NCI-H146 (cell line): ENCODE results near the gene ELP4.

Experiments used
- DNase-seq: peaks from one replicate; lab custom pipeline; 2025; lab: John Stamatoyannopoulos, UW

Gene ELP4

DNA sequence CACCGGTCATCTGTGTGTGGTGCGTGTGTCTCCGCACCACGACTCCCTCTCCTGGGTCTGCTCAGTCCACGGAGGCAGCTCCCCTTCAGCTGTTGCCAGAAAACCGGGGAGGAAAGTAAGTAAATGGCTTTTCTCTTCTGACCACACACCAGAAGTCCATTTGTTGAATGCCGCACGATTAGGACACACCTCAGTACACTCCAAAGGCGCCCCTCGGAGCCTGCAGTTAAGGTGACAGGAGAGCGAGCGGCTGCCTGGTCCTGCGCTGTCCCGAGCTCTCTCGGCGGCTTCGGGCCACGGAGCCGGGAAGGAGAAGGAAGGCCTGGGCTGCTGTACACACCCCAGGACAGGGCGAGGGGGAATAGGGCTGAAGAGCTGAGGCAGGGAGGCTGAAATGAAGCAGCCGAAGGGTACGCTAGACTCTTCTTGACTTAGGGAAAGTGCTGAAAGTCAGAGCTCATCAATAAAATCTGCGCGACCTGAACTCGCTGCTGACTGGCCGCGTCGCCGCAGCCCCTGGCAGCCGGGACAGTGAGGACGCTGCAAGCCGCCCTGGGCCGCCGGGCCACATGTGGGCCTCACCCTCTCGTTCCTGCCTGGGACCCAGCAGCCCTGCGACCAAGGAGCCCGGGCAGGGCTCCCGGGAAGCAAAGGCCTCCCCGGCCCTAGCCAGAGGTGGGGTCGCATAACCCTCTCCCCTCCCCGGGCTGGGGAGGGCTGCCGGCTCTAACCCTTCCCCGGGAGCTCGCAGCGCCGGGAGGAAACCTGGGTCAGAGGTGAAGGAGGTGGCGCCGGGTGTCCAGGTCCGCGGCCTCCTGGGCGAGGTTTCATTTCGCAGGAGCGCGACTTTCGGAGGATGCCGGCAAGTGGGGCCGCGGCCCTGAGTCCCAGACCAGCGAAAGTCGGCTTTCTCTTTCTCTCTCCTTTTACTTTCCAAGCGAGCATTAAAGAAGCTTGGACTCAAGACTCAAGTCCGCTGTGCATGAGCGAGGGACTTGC, 303.1 kb downstream of the ELP4 start:
- DNase-seq, result peak; percentile 50

DNA sequence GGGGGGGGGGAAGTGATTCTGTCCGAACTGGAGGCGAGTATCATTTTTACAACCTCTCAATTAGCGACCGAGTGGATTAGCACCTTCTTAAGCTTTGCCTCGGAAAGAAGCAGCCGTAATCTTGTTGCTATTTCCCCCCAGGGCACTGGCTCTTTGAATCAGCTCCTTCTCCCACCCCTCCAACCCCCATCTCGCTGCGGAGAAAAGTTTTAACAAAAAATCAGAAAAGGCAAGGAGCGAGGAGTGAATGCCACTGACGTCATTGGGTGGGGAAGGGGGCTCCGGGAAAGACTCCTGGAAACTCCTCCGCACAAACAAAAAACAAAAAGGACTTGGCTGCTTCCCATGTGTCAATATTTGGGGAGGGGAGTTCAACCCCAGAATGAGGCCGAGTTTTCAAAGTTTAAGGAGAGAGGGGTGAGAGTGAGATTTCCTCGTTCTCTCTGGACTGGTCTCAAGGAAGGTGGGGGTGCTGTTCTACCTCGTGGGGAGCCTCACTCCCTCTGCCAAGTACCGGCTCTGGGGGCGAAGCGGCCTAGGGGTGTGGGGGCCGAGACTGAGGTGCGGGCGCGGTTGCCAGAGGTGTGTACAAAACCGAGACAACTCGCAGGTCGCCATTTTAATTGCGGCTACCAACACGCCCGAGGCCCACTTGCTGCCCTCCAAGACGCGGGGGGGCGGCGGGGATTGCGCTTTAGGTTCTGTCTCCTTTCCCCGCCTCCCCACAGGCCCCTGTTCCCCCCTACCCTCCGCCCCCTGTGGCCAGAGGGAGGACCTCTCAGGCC, 304.0 kb downstream of the ELP4 start:
- DNase-seq, result no peak

DNA sequence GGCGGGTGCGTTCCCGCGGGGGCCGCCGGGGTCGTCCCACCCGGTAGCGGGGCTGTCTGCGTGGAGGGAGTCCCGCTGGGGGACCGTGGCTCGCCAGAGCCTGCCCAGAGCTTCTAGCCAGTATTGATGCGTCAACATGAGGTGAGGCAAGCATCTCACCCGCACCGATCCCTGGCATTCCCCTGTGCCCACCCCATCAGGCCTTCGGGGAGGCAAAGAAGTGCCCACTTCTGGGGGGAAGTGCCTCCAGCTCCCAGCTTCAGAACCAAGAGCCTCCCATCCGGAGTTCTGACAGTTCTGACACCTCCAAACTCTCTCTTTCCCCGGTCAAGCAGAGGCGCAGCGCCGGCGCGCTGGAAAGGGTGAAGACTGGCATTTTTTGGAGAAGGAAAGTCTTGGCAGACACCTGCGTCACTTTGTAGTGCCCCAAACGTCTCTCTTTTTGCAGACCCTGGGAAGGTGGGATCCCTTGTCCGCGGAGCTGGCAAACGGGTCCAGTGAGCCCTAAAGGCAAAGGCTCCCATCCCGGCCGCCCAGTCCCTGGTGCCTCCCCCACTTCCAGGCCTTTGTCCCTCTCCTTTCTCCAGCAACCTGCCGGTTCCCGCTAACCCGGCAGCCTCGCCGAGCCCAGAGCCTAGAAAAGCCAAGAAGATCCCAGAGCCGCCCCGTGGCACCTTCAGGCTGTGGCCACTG, 304.8 kb downstream of the ELP4 start:
- DNase-seq, result no peak

DNA sequence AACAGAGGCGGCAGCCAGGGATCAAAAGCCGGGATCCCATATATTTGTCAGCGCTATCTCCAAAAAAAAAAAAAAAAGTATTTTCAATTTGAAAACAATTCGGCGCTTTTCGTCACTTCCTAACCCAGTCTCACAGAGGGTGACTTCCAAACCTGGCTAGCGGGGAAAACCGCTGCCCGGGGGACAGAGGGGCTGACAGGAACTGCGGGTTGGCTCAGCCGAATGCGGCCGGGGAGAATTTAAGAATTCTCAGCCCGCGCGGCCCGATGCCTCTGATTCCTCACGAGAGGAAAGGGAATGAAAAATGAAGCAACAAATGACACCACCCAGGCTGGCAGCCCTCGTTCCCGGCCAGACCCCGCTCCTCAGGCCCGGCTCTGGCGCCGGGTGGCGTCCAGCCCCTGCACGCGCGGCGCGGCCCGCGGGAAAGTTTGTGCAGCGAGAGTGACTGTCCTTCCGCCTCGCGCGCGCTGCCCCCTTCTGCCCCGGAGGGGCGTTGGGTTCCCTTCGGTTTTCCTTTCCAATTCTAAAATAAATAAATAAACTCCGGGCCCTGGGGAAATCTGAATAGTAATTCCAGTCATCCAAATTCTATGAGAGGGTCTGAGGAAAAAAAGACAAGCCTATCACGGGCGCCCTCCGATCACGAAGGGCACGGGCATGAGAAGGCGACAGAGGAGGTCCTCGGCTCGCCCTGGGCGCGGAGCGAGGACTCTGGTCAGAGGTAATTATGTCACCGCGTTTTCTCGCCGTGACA, 306.3 kb downstream of the ELP4 start:
- DNase-seq, result no peak

DNA sequence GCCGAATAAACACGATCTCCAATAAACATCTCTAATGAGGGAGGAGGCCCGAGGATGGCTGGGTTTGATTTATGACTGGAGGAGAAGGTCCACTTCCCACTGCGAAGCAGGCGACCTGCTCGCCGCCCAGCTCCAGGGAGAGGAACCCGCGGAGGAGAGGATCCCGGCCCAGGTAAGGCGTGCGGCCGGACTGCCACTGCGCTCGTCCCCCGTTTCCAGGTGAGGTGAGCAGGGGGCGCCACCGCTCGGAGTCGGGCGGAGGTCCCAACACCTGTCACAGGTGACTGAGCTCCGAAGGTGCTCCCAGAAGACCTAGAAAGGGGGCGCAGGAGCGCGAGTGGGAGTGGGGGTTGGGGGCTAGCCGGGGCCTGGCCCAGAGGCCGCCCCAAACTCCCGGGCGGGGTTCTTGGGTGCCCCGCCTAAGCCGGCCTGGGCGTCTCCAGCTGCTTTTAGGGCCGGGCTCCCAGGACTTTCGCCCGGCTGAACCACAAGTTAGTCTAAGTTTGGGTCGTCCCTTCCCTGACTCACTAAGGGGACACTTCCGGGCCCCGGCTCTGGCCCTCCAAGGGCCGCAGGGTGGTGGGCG, 307.0 kb downstream of the ELP4 start:
- no peak for DNase-seq

DNA sequence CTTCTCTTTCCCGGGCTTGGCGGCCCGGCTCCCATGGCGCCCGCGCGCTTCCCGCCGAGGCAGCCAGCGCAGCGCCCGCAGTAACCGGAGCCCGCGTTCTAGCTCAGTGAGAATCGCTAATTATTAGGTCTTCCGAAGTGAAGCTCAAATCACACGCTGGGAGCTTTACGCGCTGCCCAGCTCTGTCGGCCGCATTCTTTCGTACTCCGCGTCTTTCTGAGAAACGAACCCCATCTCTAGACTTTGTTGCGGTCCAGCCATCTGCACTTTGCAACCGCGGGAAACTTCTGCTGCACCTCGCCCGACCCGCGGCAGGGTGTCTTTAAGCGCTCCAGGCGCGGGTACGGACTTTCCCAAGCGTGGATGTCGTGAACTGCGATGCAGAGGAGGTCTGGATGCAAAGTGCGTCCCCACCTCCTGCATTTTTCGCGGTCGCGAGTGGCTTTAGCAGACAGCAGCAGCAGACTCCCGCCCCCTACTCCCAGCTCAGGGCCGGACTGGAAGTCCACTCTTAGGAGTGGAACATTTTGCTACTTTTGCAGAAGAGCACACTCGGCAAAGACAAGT, 307.6 kb downstream of the ELP4 start:
- no peak for DNase-seq

DNA sequence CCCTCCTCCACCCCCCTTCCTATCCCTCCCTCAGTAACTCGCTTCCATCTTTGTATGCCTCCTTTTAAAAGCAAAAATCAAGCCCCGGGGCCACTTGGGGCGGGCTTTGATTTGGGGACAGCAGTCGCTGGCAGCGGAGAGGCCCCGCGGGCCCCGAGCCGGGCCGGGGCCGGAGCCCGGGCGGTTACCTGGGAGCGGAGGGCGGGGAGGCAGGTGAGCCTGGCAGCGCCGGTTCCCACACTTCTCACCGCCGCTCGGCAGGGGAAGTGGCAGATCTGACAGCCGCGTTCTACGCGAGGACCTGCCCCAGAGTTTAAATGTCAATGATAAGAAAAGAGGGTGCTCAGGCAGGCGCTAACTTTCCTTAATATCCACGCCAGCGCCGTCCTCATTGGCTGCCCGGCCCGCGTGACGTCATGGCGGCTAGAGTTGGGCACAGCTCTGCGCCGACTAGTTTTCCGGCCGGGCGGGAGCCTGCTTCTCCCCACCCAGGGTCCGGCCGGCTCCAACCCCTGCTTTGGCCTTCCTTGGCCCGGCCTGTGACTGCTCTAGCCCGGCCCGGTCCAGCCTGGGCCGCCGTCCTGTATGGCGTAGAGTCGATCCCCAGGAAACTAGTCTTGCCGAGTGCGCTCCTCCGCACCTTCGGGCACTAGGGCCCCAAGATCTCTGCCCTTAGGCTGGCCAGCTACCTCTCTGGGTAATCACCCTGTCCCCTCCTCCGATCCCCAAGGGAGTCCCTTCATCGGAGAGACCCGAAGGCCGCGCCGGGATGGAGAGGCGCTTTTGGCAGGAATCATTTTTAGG, 308.3 kb downstream of the ELP4 start:
- no peak for DNase-seq

DNA sequence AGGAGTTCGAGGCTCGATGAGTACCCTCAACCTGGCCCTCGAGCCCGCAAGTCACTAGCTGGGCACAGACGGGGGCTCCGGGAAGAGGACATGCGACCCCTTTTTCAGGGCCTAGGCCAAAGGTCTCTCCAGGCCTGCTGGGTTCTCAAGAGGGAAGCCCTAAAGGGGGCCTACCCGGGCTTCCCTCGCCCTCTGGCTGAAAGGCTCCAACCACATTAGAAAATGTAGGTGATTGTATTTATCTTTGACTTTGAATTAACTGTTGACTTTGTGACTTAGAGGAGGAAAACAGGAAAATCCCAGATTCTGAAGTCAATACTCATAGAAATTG, 308.8 kb downstream of the ELP4 start:
- no peak for DNase-seq

DNA sequence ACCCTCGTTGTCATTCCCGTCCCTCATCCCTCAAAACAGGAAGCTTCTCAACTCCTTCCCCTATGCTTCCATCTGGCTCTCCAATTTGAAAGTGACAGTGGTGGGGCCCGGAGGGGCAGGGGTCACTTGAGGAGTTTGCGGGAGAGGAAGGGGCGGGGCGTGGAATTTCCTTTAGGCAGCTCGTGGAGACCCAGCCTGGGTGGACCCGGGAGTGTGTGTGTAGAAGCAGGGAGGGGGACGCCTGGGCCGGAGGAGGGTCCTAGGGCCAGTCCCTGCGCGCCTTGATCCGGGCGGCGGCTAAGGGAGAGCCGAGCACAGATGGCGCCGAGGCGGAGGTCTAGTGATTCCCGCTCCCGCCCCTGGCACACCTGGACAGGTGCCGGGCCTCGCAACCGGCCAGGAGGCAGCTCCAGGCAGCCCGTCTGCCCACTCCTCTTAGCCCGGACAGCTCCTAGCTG, 309.3 kb downstream of the ELP4 start:
- no peak for DNase-seq

DNA sequence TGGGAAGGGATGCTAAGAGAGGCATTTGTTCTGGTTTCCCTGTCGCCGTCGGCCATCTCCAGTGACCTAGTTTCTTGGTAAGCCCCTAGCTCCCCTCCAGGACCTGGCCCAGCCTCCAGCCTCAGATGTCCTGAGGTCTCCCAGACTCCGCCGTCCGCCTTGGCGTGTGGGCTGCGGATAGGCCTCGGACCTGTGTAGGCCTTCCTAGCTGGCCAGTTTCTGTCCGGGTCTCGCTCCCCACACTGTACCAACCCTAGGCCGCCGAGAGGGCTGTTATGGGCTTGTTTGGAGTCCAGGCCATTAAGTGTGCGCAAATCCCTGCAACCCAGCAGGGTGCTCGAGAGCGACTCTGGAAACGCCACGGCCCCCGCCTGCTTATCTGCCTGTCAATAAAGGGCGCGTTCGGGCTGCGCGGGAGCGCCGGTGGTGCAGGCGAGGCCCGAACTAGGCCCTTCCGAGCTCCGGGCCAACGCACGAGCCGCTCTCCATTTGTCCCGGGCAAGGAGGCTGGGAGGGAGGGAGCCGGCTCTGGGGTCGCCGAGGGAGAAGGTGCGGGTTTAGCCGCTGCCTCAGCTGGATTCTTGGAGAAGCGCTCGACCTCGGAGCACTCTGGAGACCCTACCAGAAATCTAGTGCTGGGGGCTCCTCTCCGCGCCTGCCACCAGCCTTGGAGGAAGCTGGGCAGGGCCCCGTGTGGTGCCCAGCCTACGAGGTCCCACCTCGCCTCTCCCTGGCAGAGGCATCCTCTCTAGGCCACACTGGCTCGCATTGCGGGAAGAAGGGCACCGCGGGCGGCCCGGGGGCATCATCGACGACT, 310.3 kb downstream of the ELP4 start:
- DNase-seq, result no peak

DNA sequence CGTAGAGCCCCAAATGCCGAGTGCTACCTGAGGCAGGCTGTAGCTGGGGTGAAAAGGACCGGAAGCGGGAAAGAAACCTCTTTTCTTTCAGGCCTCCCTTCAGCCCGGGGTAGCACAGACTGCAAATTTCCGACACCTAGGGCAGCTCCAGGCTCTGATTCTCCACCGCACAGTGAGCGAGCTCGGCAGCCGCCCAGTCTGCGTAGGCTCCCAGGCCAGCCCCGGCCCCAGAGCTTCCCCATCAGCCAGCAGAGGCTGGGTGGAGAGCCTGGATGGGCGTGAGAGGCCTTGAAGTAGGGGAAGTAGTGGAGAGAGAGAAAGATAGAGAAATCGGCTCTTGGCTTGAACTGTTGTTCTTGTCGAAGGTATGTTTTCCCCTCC, 310.9 kb downstream of the ELP4 start:
- no peak for DNase-seq

DNA sequence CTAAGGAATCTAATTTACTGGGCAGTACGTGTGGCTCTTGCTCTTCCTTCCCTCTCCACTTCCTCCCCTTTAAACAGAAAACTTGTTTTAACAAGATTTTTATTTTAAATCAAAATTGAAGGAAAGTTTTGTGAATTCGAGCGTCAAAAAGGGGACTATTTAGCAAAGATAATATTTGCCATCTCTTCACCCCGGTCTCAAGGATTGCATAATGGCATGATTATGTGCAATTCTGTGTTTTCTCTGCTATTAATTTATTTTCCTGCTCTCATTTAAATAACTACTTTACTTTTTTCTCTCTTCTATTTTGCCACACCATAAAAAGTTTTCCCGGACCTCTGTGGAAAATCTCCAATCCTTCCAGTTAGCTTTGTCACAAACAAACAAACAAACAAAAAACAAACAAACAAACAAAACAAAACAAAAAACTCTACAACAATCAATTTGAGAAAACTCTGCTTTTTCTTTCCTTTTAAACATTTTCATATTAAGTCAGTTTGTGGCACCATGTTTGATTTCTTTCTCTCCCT, 311.7 kb downstream of the ELP4 start:
- no peak for DNase-seq

DNA sequence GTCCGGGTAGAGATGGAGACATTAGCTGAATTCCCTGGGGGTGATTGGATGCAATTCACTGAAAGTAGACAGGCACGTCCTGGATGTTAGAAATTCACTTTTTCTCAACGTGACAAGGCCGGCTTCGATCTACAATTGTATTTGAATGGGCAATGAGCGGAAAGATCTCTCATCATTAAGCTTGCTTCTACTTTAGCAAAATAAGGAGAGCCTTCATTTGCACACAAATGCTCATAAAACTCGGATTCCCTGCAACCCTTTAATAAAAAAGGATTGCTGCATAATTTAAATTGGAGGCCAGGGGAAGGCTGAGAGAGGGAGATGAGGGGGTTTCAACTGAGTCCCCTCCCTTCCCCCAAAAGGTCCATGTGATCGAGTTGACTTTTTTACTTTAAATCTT, 312.2 kb downstream of the ELP4 start:
- DNase-seq, result no peak

DNA sequence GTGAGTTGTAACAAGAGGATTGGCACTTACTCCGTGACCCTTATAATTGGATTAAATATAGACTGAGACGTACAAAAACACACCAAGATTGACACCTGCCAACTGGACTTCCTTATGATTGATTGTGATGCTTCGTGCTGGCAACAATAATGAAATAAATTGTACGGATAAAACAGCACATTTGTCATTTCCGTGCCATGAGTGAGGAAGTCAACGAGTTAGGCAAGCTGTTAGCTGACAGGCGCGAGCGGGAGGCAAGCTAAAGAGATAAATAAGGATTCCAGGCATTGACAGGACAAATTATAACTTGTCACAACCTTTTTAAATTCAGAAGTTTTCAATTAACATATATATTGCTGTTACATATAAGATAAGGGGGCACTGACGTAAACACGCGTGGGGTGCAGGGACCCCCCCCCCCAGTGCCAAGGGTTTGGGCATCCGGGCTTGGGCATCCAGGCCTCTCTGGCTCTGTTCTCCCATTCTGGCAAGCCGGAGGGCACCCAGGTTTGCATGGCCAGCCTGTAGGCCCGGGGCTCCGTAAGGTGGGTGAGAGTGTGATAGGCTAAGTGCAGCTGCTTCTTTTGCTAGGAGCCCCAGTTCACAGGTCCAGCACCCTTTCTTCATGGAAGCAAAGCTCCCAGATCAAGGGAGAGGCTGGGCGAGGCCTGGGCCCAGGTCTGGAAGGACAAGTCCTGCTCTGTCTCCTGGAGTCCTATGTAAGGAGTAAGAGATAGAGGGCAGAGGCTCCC, 312.8 kb downstream of the ELP4 start:
- DNase-seq, result no peak

DNA sequence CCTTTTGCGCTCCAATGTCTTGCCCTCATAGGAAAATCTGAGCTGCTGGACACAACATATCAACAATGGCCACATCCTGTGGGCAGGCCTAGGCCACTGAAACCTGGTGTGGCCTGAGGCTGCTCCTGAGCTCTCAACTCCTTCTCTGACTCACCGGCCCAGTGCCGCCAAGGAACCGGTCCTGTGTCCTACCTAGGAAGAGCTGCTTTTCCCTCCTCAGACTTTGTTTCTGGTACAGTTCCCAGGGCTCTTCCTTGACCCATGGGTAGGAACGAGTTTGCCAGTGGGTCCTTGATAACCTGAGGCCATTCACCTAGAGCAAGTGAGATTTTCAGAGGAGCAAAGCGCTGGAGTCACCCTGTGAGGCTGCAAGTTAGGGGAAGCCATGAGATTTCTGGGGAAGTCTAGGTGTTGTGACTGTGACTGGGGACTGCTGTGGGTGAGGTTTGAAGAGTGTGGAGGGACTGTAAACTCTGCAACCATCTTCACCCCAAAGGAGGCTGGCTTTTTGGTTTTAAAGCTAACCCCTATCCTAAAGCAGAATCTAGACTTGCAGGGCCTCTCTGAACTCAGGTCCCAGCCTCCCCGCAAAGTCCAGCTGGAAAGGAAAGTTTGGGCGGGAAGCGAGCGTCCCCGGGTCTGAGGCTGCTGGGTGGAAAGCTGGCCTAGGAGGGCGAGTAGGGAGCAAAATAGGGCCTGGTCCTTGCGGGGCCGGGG, 313.5 kb downstream of the ELP4 start:
- no peak for DNase-seq

DNA sequence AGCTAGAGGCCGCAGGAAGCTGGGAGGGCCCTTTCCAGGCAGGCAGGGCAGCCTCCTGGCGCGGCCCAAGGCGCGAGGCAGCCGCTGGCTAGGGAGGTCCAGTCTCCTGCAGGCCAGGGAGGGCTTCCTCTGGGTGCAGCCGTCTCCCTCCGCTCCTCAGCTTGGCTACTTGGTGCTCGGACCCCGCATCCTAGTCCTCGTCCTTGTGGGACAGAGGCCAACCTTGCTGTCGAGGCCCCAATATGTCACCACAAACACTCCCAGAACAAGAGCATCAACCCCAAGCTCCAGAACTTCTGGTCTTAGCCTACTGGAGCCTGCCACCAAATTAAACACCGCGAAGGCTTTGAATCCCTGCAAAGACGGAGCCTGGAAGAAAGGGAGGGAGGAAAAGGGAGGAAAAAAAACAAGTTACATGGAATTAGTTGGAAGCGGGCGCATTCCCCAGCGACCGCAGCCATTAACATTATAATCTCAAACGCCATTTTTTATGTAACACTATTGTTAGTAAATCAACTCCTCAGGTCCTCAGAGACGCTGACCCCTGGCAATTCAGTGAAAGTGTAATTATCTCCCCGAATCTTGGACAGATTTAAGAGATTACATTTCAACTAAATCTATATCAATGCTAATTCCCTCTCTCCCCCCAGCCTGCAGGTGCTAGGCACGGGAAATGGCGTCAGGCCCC, 314.2 kb downstream of the ELP4 start:
- DNase-seq, result no peak

DNA sequence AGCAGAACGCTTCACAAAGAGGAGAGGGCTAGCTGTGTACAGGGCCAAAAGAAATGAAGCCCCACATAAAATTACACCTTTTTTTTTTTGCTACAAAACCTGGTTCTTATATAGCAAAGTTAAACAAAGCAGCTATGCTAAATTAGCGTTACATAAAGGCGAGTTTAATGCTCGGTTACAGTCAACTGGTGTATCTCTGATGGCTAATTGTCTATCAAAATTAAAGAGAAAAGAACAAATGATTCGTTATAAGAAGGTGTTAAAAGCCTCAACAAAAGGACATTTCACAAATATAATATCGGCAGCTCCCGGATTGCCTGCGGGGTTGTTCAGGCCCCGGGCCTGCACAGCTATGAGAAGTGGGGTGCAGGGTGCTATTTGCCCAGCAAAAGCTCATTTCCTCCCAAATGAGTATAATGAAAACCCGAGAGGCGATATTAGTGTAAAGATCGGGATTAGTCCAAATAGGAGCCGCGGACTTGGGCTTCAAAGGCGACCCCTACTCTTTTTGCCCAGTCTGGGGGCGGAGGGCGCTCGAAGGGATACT, 314.8 kb downstream of the ELP4 start:
- DNase-seq, result no peak
